HUDEP-2 (cell line): ENCODE measurements around the gene FSTL5.
A peak's percentile ranks its signal among the peaks of the same experiment; 100 is the strongest.

Source experiments
- DNase-seq, 76 experiments: peaks; one replicate each; lab custom pipeline; 2025; ENCODE audit not compliant: unreplicated experiment in 76 of 76; lab: John Stamatoyannopoulos, UW

The FSTL5 gene

GRCh38 chr4:161948026-161948770, 215.6 kb downstream of the FSTL5 start:
- no peak for DNase-seq

- DNase-seq: no peak
Measured at GRCh38 chr4:161937596-161937995, 226.2 kb downstream of the FSTL5 start.

GRCh38 chr4:161936625-161937550, 226.9 kb downstream of the FSTL5 start:
- DNase-seq: no peak

GRCh38 chr4:161931089-161931488, 232.7 kb downstream of the FSTL5 start:
- no peak for DNase-seq

- no peak for DNase-seq
Measured at GRCh38 chr4:161929956-161930355, 233.8 kb downstream of the FSTL5 start.

- DNase-seq: no peak
Measured at GRCh38 chr4:161926033-161926828, 237.6 kb downstream of the FSTL5 start.

GRCh38 chr4:161920304-161921052, 243.3 kb downstream of the FSTL5 start:
- DNase-seq: peak in 1 of 76 experiments; percentile 1

GRCh38 chr4:161919442-161920220, 244.2 kb downstream of the FSTL5 start:
- DNase-seq: no peak

GRCh38 chr4:161916035-161916434, 247.8 kb downstream of the FSTL5 start:
- no peak for DNase-seq

GRCh38 chr4:161907590-161907955, 256.2 kb downstream of the FSTL5 start:
- no peak for DNase-seq

- DNase-seq: no peak
Measured at GRCh38 chr4:161906836-161907589, 256.8 kb downstream of the FSTL5 start.

- no peak for DNase-seq
Measured at GRCh38 chr4:161900110-161900509, 263.7 kb downstream of the FSTL5 start.

GRCh38 chr4:161894493-161895167, 269.2 kb downstream of the FSTL5 start:
- DNase-seq: no peak

GRCh38 chr4:161894014-161894413, 269.8 kb downstream of the FSTL5 start:
- DNase-seq: no peak

- DNase-seq: no peak
Measured at GRCh38 chr4:161893566-161893965, 270.2 kb downstream of the FSTL5 start.

GRCh38 chr4:161892951-161893350, 270.8 kb downstream of the FSTL5 start:
- no peak for DNase-seq

GRCh38 chr4:161883157-161883556, 280.6 kb downstream of the FSTL5 start:
- DNase-seq: no peak

- DNase-seq: no peak
Measured at GRCh38 chr4:161881370-161881769, 282.4 kb downstream of the FSTL5 start.
